ENCODE results near the gene DEGS2. TPM values are rescaled to one million over a fixed set of nuclear protein-coding genes. Genes with fewer than 3 reads are reported as not detected.

Gene DEGS2
- total and polyA plus RNA-seq, 3 donors from 2014 or later, result 3.3 to 5.9 (median 3.9) TPM

DNA sequence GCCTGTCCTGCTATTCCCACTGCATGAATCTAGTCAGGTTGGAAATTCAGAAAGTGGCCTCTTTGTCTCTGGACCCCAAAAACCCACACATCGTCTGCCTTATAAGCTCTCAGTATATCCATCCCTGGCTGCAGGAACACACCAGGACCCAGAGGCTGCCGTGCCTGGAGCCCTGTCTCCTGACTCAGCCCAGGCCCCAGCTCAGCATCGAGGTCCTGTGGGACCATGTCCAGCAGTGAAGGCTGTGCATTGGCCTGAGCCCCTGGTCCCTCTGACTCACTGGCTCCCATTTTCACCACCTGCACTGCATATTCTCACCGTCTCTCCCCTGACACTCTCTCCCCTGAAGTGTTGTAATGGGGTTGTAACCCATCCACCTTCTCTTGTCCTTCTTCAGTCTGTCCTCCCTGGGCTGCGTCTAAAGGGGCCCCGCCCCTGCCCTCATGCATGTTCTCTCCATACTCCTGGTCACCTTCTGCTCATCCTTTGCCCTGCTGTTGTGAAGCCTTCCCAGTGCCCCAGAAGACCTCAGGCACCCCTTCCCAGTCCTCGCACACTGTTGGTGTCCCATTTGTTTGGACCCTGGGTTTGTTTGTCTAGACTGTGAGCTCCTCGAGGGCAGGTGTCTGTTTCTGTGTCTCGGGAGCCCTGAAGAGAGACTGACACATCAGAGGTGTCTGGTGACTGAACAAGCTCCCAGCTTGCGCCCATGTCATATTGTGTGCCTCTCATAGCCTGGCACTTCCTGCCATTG is 50.4 kb downstream of the DEGS2 start:
- TF ChIP-seq, protein P1, sequence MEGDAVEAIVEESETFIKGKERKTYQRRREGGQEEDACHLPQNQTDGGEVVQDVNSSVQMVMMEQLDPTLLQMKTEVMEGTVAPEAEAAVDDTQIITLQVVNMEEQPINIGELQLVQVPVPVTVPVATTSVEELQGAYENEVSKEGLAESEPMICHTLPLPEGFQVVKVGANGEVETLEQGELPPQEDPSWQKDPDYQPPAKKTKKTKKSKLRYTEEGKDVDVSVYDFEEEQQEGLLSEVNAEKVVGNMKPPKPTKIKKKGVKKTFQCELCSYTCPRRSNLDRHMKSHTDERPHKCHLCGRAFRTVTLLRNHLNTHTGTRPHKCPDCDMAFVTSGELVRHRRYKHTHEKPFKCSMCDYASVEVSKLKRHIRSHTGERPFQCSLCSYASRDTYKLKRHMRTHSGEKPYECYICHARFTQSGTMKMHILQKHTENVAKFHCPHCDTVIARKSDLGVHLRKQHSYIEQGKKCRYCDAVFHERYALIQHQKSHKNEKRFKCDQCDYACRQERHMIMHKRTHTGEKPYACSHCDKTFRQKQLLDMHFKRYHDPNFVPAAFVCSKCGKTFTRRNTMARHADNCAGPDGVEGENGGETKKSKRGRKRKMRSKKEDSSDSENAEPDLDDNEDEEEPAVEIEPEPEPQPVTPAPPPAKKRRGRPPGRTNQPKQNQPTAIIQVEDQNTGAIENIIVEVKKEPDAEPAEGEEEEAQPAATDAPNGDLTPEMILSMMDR (IDR thresholded peaks at IDR 0.05), result no peak
- no peak for TF ChIP-seq POLR2A (IDR thresholded peaks at IDR 0.05)
- no peaks in the 10 kb centered on the region for H3K9me3 ChIP-seq
- WGBS, 2 donors, result 83 to 89% methylated on average over 10 of the region's 10 CpGs
- no peak overlapping the region for H3K27ac ChIP-seq
- intact Hi-C loops (cut with DNase I; ENCODE audit: low total_unique reads), result no loop called here
- H3K4me3 ChIP-seq, result no peak overlapping the region
- H3K27me3 ChIP-seq, result no peaks in the 10 kb centered on the region
- DNase-seq, result no peak
- H3K36me3 ChIP-seq (ENCODE audit: low read depth, missing control alignments), result no peaks in the 10 kb centered on the region
- peaks cover 18% of the 10 kb centered on the region for H3K4me1 ChIP-seq

DNA sequence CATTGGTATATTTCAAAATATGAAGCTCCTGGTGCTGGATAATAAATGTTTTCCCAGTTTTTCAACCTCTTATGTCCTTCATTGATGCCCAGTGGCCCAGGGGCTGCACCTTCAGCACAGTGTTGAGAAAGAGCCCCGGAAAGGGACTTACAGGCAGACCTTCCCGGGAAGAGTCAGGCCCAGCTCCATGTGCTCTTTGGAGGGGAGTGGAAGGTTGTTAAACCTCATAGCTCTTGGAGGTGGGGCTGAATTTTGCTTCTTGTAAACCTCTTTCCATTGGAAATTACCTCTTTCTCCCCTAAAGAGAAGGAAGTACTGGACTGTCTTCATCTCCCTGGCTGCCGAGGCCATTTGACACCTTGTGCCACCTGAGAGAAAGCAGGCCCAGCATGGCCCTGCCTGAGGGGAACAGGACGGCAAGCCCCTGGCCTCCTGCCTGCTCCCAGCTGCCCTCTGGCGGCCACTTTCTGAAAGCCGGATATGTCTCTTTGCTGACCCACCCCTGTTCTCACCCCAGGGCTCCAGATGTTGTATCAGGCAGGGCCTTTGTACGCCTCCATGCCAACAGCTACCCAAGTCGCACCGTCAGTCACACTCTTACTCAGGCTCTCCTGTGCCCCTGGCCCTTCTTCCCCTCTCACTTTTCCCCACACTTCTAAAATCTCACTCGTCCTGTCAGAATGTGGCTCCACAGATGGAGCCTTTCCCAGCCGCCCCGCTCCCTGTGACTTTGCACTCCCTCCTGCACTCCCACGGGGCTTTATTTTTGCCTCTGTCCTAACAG is 51.2 kb downstream of the DEGS2 start:
- Histone ChIP-seq H3K27ac (no peak overlapping the region), H3K27me3 (no peaks in the 10 kb centered on the region), H3K4me3 (no peak overlapping the region), H3K4me1 (peaks cover 26% of the 10 kb centered on the region), H3K9me3 (no peaks in the 10 kb centered on the region), H3K36me3 (ENCODE audit: low read depth, missing control alignments) (no peaks in the 10 kb centered on the region)
- intact Hi-C loops (cut with DNase I; ENCODE audit: low total_unique reads), result no loop called here
- no peak for TF ChIP-seq POLR2A (IDR thresholded peaks at IDR 0.05)
- TF ChIP-seq, protein P1 (IDR thresholded peaks at IDR 0.05), result peak; percentile 67 to 81 (median 70)
- WGBS, 2 donors, result 45 to 50% methylated on average over 13 of the region's 13 CpGs
- DNase-seq, result peak; percentile 78

DNA sequence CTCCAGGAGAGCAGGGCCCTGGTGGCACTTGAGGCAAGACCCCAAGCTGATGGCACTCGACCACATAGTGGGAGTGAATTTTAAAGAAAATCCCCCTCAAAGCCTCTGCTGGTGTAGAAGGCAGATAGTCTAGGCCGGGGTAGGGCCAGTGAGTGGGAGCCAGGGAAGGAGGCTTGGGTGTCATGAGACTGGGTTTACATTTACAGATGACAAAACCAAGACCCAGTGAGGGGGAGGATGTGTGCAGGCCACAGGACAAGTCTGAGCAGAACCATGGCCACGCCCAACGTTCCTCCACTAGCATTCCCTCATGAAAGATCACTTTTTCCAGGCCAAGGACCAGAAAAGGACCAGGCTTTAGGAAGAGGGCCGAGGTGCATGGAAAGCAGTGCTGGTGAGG is 52.2 kb downstream of the DEGS2 start:
- WGBS, 2 donors, result 93 to 95% methylated on average over 5 of the region's 5 CpGs
- TF ChIP-seq POLR2A (IDR thresholded peaks at IDR 0.05), result no peak
- TF ChIP-seq, protein P1 (IDR thresholded peaks at IDR 0.05), result no peak
- Histone ChIP-seq H3K9me3 (no peaks in the 10 kb centered on the region), H3K27me3 (no peaks in the 10 kb centered on the region), H3K4me1 (peaks cover 33% of the 10 kb centered on the region), H3K36me3 (ENCODE audit: low read depth, missing control alignments) (no peaks in the 10 kb centered on the region), H3K4me3 (no peak overlapping the region), H3K27ac (no peak overlapping the region)
- intact Hi-C loops (cut with DNase I; ENCODE audit: low total_unique reads), result no loop called here
- no peak for DNase-seq

DNA sequence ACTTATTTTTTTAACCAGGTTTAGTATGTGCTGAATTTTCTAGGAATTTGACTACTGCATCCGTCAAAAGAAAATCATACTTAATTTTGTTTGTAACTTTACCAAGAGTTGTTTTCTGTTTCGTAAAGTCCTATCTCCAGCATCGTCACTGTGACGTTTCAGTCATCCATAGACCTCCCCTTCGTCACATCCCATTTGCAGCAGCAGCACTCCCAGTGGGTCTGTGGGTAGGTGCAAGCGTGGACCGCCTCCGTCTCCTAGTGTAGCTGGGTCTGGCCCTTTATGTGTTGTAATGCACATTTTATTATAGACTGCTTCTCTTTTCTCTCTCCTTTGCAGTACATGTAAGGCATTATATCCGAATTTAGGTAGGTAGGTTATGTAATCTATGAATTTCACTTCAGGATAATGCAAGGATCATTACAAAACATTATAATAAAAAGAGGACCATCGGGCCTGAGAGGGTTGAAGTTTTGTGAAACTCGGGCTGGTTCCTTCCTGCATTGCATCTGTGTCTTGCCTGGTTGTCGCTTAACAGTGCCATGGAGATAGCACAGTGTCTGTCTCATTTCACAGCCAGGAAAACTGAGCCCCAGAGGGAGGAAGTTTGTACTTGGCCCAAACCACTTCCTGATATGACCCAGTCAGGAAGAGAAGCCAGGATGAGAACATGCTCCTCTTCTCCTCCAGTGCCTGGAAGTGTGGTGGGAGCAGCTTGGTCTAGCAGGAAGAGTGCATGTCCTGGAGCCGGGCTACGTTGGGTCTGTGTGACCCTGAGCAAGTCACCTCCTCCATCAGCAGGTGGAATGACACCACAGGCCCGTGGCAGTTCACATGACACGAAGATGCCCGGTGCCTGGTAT is 53.0 kb downstream of the DEGS2 start:
- DNase-seq, result no peak
- no peak overlapping the region for H3K4me3 ChIP-seq
- intact Hi-C loops (cut with DNase I; ENCODE audit: low total_unique reads), result no loop called here
- no peak overlapping the region for H3K27ac ChIP-seq
- no peak for TF ChIP-seq POLR2A (IDR thresholded peaks at IDR 0.05)
- TF ChIP-seq, protein P1 (IDR thresholded peaks at IDR 0.05), result no peak
- 86 to 94% methylated on average over 17 of the region's 17 CpGs for WGBS, 2 donors
- no peaks in the 10 kb centered on the region for H3K36me3 ChIP-seq (ENCODE audit: low read depth, missing control alignments)
- H3K27me3 ChIP-seq, result no peaks in the 10 kb centered on the region
- no peaks in the 10 kb centered on the region for H3K9me3 ChIP-seq
- H3K4me1 ChIP-seq, result peaks cover 33% of the 10 kb centered on the region

Measured in testis (tissue), 3 donors.